GM21526 (cell line): ENCODE measurements around the gene ALPK3.

Experiments used
- ATAC-seq: cut with Tn5 transposase; IDR thresholded peaks from one replicate; pipeline ENCODE4 v1.9.1; 2021; ENCODE audit warnings: moderate library complexity; ENCODE audit not compliant: unreplicated experiment, low FRiP score

Gene ALPK3

DNA sequence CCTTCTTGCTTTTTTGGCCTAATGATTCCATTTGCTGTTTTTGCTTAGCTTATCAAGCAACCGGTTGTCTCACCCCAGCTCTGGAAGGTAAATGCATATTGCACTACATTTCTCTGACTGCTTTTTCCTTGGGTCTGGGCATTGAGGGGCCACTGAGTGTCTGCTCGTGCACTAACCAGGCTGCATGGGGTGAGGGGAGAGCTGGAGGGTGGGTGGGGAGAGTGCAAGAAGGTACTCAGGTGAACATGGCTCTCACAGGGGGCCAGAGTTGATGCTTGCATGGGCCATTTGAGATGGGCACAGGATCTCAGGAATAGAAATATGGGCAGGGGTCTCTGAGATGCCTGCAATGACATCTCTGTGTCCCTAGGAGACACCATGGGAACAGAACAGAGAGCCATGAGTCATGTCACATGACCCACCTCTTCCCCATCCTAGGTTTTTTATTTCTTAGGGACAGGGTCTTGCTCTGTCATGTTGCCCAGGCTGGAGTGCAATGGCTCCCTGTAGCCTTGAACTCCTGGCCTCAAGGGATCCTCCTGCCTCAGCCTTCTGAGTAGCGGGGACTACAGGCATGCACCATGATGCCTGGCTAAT lies 6.2 kb downstream of the ALPK3 start:
- ATAC-seq = no peak

DNA sequence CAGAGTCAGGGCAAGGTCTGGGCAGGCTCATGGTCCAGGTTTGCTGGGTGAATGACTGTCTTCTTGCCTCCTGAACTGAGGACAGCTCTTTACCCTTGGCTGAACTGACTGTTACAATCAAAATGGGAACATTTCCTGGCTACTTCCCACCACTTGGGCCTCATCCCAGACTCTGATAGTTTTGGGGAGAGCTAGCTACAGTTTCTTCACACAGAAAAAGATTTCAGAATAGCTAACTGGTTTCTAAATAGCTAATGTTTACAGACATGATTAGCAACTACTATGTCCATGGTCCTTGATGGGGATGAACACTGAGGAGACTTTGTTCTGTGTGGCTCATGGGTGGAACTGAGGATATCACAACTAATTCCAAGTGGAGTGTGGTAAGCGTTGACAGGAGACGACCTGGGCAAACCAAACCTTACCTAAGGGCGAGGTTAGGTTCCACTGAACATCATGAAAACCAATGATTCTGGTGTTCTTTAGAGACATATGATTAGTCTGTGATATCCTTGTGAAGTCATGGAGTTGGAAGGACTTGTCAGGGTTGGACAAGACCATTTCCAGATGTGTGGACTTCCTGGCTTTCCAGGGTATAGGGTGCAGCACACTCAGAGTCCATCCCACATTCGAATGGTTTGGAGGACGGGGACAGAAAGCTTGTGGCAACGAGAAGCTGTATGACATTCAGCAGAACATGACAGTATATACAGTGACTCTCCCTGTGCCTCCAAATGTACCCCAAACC lies 7.3 kb downstream of the ALPK3 start:
- ATAC-seq = no peak

DNA sequence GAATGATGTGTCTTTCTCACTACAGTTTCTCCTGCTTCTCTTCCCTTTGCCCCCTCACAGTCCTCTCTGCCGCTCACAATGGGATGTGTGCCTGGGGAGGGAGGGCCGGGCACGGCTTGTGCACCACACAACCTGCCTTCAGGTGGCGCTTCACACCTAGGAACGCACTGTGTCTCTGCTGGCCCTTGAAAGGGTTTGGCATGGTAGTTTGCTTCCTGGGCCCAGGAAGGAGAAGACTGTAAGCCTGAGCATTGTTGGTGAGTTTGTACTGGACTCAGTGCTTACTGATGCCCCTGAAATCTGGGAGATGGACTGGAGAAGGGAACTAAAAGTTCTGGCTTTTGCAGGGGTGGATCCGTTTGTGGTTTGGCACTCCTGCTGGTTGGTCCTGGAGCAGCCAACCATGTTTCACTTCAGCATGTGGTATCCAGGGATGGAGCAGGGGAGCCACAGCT lies 9.2 kb downstream of the ALPK3 start:
- no peak for ATAC-seq

DNA sequence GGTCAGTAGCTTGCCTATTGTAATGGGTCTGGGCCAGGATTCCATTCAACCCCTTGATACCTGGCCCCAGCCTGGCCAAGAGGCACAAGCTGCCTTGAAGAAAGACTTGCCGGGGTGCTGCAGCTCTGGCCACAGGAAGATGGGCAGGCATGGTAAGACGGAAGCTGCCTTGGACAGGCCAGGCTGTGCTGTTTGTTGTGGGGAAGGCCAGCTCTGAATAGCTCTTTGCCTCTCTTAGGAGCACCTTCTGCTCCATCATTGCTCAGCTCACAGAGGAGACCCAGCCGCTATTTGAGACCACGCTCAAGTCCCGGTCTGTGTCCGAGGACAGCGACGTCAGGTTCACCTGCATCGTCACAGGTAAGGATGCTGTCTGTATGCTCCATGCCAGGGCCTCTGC lies 10.1 kb downstream of the ALPK3 start:
- ATAC-seq = no peak

DNA sequence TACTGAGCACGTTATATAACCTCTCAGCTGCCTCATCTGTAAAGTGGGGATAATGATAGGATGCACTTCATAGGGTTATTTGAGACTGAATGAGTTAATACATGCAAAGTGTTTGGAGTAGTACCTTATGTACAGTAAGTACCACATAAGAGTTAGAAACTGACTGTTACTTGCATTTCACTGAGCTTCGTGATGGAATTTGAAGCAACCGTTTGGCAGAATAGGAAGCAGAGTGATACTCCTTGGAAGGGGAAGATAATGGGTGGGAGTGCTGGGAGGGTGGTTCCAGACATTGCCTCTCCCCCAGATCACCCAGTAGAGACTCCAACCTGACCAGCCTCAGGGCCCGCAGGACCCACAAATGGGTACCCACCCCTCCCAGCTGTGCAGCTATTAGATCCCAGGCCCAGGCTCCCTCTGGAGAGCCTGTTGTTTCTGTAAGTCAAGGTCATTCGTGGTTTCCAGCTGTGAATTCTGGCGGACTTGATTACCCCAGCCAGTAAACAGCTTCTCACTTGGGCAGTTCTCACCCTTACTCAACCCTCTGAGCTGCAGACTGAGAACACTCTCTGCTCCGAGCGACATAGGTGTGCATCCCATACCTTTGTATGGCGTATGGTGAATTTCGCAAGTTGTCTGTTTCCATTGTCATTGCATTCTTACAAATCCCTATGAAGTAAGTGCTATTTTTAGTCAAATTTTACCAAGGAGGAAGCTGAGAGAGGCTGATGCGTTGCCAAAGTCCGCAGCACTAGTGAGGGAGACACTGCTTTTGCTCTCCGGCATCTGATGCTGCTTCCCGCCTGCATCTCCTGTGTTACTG lies 11.1 kb downstream of the ALPK3 start:
- ATAC-seq = no peak

DNA sequence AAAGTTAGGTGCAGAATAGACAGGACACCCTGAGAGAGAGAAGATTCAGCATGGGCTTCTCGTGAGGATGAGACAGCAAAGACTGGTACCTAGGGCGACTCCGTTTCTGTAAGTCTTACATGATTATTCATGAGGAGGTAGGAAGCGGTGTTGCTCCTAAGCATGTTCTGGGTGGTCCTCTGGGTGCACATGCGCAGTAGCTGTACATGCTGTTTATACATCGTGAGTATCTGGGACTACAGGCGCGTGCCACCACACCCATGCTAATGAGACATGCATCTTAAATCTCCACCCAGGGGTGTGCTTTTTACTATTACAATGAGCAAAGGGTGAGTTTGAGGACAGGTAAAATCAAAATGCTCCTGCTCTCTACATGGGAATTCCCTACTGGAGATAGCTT lies 12.3 kb downstream of the ALPK3 start:
- no peak for ATAC-seq

DNA sequence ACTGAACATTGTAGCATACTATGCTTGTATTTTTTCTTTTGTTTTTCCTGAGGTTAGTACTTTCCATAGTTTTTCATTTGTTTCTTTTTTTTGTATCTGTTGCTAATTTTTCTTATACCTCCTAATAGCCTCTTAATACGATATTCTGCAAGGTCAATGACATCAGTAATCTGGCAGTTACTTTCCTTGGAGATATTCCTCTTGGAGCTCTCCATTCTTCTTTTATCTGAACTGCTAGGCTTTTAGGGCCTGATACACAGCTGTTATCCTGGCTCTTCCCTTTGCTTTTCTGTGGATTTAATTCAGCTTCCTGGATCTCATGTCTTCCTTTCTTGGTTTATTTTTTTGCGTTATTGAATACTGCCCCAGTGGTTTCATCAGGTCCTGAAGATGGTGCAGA lies 12.9 kb downstream of the ALPK3 start:
- no peak for ATAC-seq

DNA sequence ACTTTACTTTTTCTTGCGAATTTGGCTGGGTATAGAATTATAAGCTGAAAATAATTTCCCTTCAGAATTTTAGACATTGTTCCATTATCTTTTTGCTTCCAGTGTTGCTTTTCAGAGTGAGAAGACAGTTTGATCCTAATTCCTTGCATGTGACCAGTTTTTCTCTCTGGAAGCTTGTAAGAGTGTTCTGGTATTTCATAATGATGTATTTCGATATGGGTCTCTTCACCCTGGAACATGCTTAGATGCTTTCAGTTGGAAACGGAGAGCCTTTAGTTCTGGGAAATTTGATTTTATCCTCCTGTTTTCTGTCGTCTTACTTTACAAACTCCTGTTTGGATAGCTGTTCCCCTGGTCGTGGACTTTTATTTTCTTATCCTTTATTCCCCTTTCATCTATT lies 13.9 kb downstream of the ALPK3 start:
- ATAC-seq = no peak

DNA sequence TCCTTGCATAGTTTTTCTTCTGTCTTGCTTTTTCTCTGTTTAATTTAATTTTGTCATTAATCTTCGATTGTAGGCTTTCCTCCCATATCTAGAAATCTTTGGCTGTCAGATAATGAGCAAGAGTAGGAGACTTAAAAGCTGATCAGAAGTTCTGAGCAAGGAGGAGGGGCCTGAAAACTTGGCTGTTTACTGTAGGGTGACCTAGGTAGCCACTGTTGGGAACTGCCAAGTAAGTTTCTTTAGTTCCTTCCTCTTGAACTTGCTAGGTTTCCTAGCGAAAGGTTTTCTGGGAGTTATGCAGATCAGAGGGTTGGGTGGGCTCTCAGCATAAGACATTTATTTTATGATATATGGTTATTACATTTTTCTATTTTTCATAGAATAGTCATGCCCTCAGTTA lies 14.5 kb downstream of the ALPK3 start:
- no peak for ATAC-seq

DNA sequence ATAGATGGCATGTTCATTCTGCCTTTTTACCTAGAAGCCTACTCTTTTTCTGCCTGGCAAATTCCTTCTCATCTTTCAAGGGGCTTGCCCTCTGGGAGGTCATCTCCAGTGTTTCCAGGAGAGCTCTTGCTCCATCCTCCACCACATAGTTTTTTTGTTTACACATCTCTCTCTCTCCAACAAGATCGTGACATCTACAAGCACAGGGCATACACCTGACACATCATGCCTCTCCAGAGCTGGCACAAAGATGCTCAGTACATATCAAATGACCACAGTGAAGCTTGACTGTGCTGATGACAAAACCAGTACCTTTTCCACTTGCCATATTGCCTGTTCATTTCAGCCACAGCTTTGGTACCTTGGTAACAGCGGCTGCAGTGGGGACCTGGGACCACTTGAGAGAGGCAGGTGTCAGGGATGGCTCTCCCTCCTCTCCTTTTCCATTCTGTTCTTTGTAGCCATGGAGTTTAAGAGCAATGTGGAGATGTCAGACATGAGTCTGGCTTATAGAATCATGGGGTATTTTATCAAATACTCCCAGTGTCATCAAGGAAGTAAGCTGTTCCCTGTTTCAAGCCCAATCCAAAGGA lies 15.4 kb downstream of the ALPK3 start:
- ATAC-seq = no peak

DNA sequence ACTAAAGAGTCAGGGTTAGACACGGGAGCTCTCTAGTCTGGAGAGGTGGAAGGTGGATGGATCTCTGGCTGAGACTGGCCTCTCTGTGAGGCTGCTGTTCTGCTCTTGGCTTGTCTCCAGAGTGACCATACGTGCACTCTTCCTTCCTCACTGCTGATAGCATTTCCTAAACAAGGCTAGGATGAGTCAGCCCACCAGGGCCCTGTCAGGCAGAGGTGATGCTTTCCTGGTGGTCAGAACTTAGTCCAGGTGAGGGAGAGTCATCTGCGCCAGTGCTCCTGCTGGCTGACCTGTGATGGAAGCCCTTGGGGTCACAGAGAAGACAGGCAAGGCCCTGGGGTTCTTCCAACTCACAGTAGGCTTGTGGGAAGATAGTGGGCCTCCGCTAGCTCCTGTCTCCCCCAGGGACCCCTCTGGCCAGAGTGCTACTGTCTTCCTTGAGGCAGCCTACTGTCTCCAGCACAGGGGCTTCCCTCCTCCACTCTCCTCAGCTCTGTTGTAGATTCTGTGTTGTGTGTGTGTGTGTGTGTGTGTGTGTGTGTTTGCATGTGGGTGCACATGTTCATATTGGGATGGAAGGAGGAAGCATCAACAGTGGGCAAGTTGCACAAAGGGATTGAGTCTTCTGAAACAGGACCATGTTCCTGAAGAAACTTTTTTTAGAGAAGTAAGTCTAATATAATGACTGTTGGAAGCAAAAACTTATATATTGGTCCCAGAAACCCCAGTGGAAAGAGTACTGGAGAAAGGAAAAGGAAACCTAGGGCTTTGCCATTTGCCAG lies 16.5 kb downstream of the ALPK3 start:
- no peak for ATAC-seq

DNA sequence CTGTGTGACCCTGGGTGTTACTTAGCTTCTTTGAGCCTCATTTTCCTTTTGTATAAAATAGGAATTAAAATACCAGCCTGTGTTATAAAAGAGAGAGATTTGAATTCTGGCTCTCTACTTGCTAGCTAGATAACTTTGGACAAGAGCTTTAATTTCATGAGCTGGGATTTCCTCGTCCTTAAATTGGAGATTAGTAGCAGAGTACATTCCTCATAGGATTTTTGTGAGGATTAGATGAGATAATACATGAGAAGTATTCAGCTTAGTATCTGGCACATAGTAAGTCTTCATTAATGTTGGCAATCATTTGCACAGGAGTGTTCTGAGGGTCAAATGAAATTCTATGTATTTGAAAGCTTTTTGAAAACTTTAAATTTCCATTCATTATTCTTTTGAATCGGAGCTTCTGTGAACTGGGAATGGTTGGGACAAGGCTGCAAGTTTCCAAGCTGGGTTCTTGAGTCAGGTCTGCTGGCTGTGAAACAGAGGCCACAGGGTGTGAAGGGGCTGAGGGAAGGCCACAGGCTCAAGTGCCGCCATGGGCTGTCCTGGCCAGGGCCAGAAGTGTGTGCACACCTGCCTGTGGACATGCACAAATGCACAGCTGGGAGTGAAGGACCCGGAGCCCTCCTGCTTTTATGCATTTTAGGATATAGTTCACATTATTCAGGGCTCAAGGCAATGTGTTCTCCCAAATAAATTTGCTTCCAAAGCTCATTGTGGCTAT lies 17.2 kb downstream of the ALPK3 start:
- ATAC-seq = no peak

DNA sequence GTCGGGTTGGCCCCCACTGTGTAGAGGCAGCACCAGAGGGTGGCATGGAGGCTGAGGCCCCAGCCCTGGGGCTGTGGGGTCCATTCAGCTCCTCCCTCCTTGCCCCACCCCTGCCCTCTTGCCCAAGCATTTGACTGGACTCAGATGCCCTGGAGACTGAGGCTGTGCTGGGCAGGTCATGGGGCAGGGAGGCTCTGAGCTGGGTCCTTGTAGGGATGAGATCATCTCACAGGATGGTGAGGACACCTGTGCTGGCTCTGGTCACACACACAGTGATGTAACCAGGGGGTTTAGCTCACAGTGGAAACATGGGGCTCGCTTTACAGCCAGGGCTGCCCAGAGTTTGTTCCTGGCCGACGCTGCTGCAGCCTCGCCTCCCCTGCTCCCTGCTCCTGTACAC lies 17.8 kb downstream of the ALPK3 start:
- no peak for ATAC-seq

DNA sequence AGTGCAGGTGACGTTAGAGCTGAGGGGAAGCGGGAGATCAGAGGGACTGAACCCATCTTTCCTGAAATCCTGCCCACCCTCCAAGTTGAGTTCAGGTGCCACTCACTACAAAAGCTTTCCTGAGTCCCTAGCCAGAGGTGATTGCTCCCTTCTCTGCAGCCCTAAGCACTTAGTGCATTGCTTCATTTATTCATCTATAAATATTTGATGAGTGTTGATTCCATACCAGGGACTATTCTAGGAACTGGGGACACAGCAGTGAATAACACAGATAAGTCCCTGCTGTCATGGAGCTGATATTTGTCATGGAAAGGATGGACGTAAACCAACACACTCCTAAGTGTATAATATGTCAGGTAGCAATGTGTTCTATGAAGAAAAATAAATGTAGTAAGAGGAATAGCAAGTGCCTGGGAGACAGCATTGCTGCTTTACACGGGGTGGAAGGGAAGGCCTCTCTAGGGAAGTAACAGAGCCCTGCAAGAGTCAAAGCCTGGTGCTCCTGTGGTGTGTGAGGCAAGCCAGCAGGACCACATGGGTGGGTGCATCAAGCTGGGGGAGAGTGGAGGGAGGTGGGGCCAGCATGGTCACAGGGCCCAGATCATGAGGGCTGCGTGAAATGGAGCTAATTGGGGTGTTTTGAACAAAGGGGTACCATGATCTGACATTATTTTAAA lies 18.6 kb downstream of the ALPK3 start:
- ATAC-seq = no peak

DNA sequence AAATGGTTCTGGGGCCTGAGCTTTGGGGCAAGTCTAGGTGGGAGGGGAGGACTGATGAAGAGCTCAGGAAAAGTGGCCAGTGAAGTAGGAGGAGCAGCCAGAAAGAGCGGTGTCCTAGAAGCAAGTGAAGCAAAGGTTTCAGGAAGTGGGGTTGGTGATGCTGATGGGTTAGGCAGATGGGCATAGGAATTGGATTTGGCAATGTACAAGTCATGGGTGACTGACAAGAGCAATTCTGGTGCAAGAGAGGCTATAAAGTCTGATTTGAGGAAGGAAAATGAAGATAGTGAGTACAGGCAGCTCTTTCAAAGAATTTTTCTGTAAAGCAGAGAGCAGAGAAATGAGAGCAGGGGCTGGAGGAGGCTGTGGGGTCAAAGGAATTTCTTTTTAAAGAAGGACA lies 19.7 kb downstream of the ALPK3 start:
- no peak for ATAC-seq

DNA sequence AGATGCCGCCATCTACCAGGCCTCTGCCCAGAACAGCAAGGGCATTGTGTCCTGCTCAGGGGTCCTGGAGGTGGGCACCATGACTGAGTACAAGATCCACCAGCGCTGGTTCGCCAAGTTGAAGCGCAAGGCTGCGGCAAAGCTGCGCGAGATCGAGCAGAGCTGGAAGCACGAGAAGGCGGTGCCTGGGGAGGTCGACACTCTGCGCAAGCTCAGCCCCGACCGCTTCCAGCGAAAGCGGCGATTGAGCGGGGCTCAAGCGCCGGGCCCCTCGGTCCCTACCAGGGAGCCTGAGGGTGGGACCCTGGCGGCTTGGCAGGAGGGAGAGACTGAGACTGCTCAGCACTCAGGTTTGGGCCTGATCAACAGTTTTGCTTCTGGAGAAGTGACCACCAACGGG lies 22.6 kb downstream of the ALPK3 start:
- no peak for ATAC-seq

DNA sequence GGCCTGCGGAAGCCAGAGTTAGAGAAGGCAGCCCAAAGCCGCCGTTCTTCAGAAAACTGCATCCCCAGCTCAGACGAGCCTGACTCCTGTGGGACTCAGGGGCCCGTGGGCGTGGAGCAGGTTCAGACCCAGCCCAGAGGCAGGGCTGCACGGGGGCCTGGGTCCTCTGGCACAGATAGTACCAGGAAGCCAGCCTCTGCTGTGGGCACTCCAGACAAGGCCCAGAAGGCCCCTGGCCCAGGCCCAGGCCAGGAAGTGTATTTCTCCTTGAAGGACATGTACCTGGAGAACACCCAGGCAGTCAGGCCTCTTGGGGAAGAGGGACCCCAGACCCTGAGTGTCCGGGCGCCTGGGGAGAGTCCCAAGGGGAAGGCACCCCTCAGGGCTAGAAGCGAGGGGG lies 23.1 kb downstream of the ALPK3 start:
- no peak for ATAC-seq

DNA sequence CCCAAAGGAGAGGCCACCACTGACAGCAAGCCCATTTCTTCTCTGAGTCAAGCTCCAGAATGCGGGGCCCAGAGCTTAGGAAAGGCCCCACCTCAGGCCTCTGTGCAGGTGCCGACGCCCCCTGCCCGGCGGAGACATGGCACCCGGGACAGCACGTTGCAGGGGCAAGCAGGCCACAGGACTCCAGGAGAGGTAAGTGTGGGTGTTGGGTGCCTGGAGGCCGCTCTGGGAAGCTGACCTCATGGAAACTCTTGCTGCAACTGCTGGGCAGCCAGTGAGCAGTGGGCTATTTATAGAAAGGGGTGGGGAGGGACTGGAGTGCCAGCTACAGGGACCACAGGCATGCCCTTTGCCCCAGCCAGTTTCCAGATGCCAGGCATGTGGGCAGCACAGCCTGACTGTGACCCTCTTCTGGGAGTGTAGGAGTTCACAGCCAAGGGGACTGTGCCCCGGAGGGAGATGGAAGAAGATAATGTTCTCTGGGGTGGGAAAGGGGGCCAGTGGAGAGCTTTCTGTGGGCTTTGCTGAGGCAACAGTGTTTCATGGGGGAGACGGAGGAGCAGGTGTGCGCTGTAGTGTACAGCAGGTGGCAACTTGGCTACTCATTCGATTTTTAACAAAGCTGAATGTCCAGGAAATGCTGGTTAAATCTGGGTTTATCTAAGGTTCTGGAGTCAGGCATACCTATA lies 23.7 kb downstream of the ALPK3 start:
- no peak for ATAC-seq

DNA sequence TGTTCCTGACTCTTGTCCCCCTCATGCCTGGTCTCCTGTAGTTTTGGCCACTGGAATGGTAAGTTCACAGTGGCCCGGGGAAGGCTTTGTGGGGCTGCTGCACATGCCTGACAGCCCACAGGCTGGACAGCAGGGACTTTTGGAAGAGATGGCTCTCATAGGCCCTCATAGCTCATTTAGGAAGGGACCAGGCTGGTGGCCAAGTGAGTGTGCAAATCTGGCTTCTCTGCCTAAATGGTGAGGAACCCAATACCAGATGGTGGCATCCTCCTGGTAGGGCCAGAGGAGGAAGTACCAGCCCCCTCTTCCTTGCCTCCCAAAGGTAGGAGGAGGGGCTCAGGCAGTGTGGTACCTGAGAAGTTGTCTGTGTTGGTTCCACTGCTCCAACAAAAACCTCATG lies 25.6 kb downstream of the ALPK3 start:
- ATAC-seq = no peak
